ENCODE results near the gene TMEM92. TPM values are rescaled to one million over a fixed set of nuclear protein-coding genes. Genes with fewer than 3 reads are reported as not detected.

Gene TMEM92
- 0.44 and 0.47 TPM in 2 replicates for total RNA-seq

DNA sequence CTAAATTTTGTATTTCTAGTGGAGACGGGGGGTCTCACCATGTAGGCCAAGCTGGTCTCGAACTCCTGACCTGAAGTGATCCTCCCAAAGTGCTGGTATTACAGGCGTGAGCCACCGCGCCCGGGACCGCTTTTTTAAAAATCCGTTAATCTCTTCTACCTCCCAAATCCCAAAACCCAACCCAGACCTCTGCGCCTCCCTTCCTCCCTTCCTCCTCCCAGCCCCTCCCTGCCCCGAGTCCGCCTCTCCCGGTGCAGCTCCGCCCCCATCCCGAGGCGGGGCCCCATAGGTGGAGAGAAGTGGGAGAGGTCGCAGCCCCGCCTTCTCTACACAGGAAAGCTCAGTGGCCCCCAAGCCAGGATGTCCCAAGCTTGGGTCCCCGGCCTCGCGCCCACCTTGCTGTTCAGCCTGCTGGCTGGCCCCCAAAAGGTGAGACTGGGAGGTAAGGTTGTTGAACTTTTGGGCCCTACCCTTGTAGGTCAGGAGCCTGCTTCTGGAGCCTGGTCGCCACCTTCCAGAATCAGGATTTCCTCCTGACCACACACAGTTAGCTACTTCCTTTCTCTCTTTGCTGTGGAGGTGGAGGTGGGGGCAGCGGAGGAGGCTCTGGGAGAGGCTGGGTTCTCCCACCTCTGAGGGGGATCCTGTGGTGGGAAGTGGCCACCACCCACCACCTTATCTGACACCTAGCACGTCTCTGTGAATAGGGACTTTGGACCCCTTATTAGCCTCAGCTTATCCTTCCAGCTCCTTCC is at the start of gene TMEM92:
Gene TMEM92, plus strand, starts transcription at position 325 of the 755 bp plus-strand sequence. Its CDS starts 36 bp downstream, at position 361.
- Mint-ChIP-seq H3K9me3 (no peaks in the 10 kb centered on the region), H3K4me1 (peaks cover 18% of the 10 kb centered on the region), H3K27ac (no peak within 1 kb of the TSS), H3K27me3 (peaks cover 13% of the 10 kb centered on the region), H3K36me3 (ENCODE audit: low read depth) (no peaks in the 10 kb centered on the region), H3K4me3 (peak within 1 kb of the TSS; percentile 60)
- intact Hi-C loops (cut with micrococcal nuclease): no loop called here
- DNase-seq: peak; percentile 77

DNA sequence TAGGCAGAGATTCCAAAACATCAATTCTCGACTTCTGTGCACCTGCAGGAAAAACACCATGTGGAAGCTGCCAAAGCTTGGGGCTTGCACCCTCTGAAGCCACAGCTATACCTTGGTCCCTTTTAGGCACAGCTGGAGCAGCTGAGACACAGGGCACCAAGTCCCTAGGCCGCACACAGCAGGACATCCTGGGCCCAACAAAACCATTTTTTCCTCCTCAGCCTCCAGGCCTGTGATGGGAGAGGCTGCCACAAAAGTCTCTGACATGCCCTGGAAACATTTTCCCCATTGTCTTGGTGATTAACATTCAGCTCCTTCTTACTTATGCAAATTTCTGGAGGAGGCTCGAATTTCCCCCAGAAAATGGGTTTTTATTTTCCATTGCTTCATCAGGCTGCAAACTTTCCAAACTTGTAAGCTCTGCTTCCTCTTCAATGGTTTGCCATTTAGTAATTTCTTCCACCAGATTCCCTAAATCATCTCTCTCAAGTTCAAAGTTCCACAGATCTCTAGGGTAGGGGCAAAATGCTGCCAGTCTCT is 48.5 kb upstream of the TMEM92 start:
- H3K36me3 Mint-ChIP-seq (ENCODE audit: low read depth): no peaks in the 10 kb centered on the region
- H3K4me1 Mint-ChIP-seq: peaks cover 6% of the 10 kb centered on the region
- no peak overlapping the region for H3K4me3 Mint-ChIP-seq
- intact Hi-C loops (cut with micrococcal nuclease): no loop called here
- no peak for DNase-seq
- H3K27ac Mint-ChIP-seq: peak overlapping the region; percentile 36
- H3K27me3 Mint-ChIP-seq: peaks cover 14% of the 10 kb centered on the region
- H3K9me3 Mint-ChIP-seq: peaks cover 24% of the 10 kb centered on the region

GRCh38 chr17:50234581-50234980 is 39.7 kb upstream of the TMEM92 start:
- Mint-ChIP-seq H3K4me3 (no peak overlapping the region), H3K27ac (no peak overlapping the region), H3K9me3 (peaks cover 9% of the 10 kb centered on the region), H3K4me1 (no peaks in the 10 kb centered on the region), H3K36me3 (ENCODE audit: low read depth) (no peaks in the 10 kb centered on the region), H3K27me3 (peaks cover 49% of the 10 kb centered on the region)
- no peak for DNase-seq
- intact Hi-C loops (cut with micrococcal nuclease): no loop called here

DNA sequence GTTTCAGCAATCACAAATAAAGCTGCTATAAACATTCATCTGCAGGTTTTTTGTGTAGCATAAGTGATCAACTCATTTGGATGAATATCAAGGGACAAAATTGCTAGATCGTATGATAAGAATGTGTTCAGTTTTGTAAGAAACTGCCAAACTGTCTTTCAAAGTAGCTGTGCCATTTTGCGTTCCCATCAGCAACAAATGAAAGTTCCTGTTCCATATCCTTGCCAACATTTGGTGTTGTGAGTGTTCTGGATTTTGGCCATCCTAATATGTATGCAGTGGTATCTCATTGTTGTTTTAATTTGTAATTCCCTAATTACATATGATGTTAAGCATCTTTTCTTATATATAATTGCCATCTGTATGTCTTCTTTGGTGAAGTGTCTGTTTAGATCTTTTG is 36.4 kb upstream of the TMEM92 start:
- DNase-seq: no peak
- intact Hi-C loops (cut with micrococcal nuclease): no loop called here
- no peaks in the 10 kb centered on the region for H3K4me1 Mint-ChIP-seq
- no peak overlapping the region for H3K27ac Mint-ChIP-seq
- H3K27me3 Mint-ChIP-seq: peaks cover 53% of the 10 kb centered on the region
- no peaks in the 10 kb centered on the region for H3K36me3 Mint-ChIP-seq (ENCODE audit: low read depth)
- H3K4me3 Mint-ChIP-seq: no peak overlapping the region
- H3K9me3 Mint-ChIP-seq: peaks cover 5% of the 10 kb centered on the region

GRCh38 chr17:50238601-50239280 is 35.5 kb upstream of the TMEM92 start:
- Mint-ChIP-seq H3K36me3 (ENCODE audit: low read depth) (no peaks in the 10 kb centered on the region), H3K4me3 (no peak overlapping the region), H3K27me3 (peaks cover 52% of the 10 kb centered on the region), H3K27ac (no peak overlapping the region), H3K4me1 (no peaks in the 10 kb centered on the region), H3K9me3 (peaks cover under 1% of the 10 kb centered on the region)
- DNase-seq: no peak
- intact Hi-C loops (cut with micrococcal nuclease): no loop called here

GRCh38 chr17:50239937-50240336 is 34.3 kb upstream of the TMEM92 start:
- intact Hi-C loops (cut with micrococcal nuclease): no loop called here
- Mint-ChIP-seq H3K27me3 (peaks cover 50% of the 10 kb centered on the region), H3K27ac (no peak overlapping the region), H3K9me3 (no peaks in the 10 kb centered on the region), H3K36me3 (ENCODE audit: low read depth) (no peaks in the 10 kb centered on the region), H3K4me3 (no peak overlapping the region), H3K4me1 (no peaks in the 10 kb centered on the region)
- no peak for DNase-seq

DNA sequence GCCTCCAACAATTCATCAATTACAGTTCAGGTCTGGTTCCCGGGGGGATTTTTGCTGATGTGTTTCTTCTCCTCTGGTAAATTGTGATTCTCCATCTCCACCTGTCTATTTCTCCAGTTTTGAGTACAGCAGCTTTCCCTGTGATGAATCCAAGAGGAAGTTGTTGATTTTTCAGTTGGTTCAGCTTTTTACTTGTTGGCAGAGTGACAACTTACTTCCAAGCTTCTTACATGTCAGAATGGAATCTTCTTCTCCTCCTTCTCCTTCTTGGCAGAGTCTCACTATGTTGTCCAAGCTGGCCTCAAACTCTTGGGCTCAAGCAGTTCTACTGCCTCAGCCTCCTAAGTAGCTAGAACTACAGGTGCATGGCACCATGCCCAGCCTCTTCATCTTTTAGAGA is 33.4 kb upstream of the TMEM92 start:
- H3K36me3 Mint-ChIP-seq (ENCODE audit: low read depth): no peaks in the 10 kb centered on the region
- no peaks in the 10 kb centered on the region for H3K4me1 Mint-ChIP-seq
- H3K9me3 Mint-ChIP-seq: no peaks in the 10 kb centered on the region
- peaks cover 43% of the 10 kb centered on the region for H3K27me3 Mint-ChIP-seq
- H3K27ac Mint-ChIP-seq: no peak overlapping the region
- intact Hi-C loops (cut with micrococcal nuclease): no loop called here
- no peak for DNase-seq
- H3K4me3 Mint-ChIP-seq: no peak overlapping the region

GRCh38 chr17:50241431-50241830 is 32.8 kb upstream of the TMEM92 start:
- Mint-ChIP-seq H3K36me3 (ENCODE audit: low read depth) (no peaks in the 10 kb centered on the region), H3K4me1 (no peaks in the 10 kb centered on the region), H3K4me3 (no peak overlapping the region), H3K27ac (no peak overlapping the region), H3K9me3 (no peaks in the 10 kb centered on the region), H3K27me3 (peaks cover 41% of the 10 kb centered on the region)
- intact Hi-C loops (cut with micrococcal nuclease): no loop called here
- DNase-seq: no peak

GRCh38 chr17:50244771-50245170 is 29.5 kb upstream of the TMEM92 start:
- Mint-ChIP-seq H3K27me3 (peaks cover 34% of the 10 kb centered on the region), H3K4me3 (no peak overlapping the region), H3K27ac (no peak overlapping the region), H3K9me3 (peaks cover 15% of the 10 kb centered on the region), H3K36me3 (ENCODE audit: low read depth) (no peaks in the 10 kb centered on the region), H3K4me1 (no peaks in the 10 kb centered on the region)
- no peak for DNase-seq
- intact Hi-C loops (cut with micrococcal nuclease): no loop called here

DNA sequence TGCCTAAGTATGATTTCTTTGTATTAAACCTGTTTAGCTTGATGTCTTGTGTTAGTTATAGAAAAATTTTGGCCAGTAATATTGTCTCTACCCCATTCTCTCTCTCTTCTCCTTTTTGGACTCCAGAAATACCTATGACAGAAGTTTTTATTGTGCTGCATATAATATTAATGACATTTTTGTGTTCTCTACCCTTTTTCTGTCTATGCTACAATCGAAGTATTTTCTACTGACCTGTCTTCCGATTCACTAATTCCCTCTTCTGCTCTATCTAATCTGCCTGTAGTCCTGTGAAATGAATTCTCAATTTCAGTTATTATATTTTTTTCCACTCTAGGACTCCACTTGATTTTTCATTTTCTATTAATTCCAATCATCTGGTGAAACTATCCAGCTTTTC is 26.0 kb upstream of the TMEM92 start:
- DNase-seq: no peak
- Mint-ChIP-seq H3K27ac (no peak overlapping the region), H3K4me3 (no peak overlapping the region), H3K36me3 (ENCODE audit: low read depth) (no peaks in the 10 kb centered on the region), H3K9me3 (peaks cover 21% of the 10 kb centered on the region), H3K4me1 (no peaks in the 10 kb centered on the region), H3K27me3 (peaks cover 26% of the 10 kb centered on the region)
- intact Hi-C loops (cut with micrococcal nuclease): no loop called here

GRCh38 chr17:50252781-50253180 is 21.5 kb upstream of the TMEM92 start:
- no peak overlapping the region for H3K27ac Mint-ChIP-seq
- peaks cover 30% of the 10 kb centered on the region for H3K27me3 Mint-ChIP-seq
- no peak overlapping the region for H3K4me3 Mint-ChIP-seq
- H3K4me1 Mint-ChIP-seq: no peaks in the 10 kb centered on the region
- DNase-seq: no peak
- intact Hi-C loops (cut with micrococcal nuclease): no loop called here
- peaks cover 21% of the 10 kb centered on the region for H3K9me3 Mint-ChIP-seq
- H3K36me3 Mint-ChIP-seq (ENCODE audit: low read depth): no peaks in the 10 kb centered on the region

- no peak overlapping the region for H3K27ac Mint-ChIP-seq
- no peak overlapping the region for H3K4me3 Mint-ChIP-seq
- H3K36me3 Mint-ChIP-seq (ENCODE audit: low read depth): no peaks in the 10 kb centered on the region
- DNase-seq: no peak
- peaks cover 4% of the 10 kb centered on the region for H3K9me3 Mint-ChIP-seq
- intact Hi-C loops (cut with micrococcal nuclease): no loop called here
- H3K4me1 Mint-ChIP-seq: no peaks in the 10 kb centered on the region
- peaks cover 20% of the 10 kb centered on the region for H3K27me3 Mint-ChIP-seq
Measured at GRCh38 chr17:50255766-50256635, 18.3 kb upstream of the TMEM92 start.

GRCh38 chr17:50256826-50257618 is 17.2 kb upstream of the TMEM92 start:
- Mint-ChIP-seq H3K4me1 (no peaks in the 10 kb centered on the region), H3K27me3 (peaks cover 16% of the 10 kb centered on the region), H3K4me3 (no peak overlapping the region), H3K36me3 (ENCODE audit: low read depth) (no peaks in the 10 kb centered on the region), H3K9me3 (no peaks in the 10 kb centered on the region), H3K27ac (no peak overlapping the region)
- no peak for DNase-seq
- intact Hi-C loops (cut with micrococcal nuclease): no loop called here

Measured in activated CD4-positive, alpha-beta T cell treated with anti-CD3 and anti-CD28 coated beads, Interleukin-2, amount 10 ng/mL, durations not matched to agents 24 days and 14 days (primary cell).